GM23338 (cell line): Measurements from ENCODE around the gene KRT79. TPM values are rescaled to one million over a fixed set of nuclear protein-coding genes. Genes with fewer than 3 reads are reported as not detected.

ENCODE experiments used
- ATAC-seq: fragments of 200-7000 bp; cut with Tn5 transposase; 3 replicates; pipeline ENCODE4 v1.9.1; 2020
- DNase-seq: peaks from one replicate; pipeline ENCODE4 v3.0.0-alpha.2; 2015; ENCODE audit warnings: low spot score
- H2AFZ ChIP-seq: fragments of 200-600 bp; sonication (generic); 2 replicates; pipeline ENCODE4 v1.8.0; 2016; ENCODE audit warnings: antibody characterized with exemption, mild to moderate bottlenecking, moderate library complexity
- H3F3A ChIP-seq: fragments of 200-600 bp; sonication (generic); replicated peaks from 2 replicates; pipeline ENCODE4 v1.8.0; 2017; ENCODE audit warnings: antibody characterized with exemption, mixed run types, low read depth
- H3K27ac ChIP-seq: fragments of 200-600 bp; sonication (generic); 2 replicates; pipeline ENCODE4 v1.6.1; 2016; ENCODE audit warnings: low read depth
- H3K27me3 ChIP-seq: fragments of 200-600 bp; sonication (generic); 2 replicates; pipeline ENCODE4 v1.8.0; 2016; ENCODE audit warnings: mild to moderate bottlenecking, mixed run types, moderate library complexity; ENCODE audit not compliant: insufficient read depth
- H3K36me3 ChIP-seq: fragments of 200-600 bp; sonication (generic); 2 replicates; pipeline ENCODE4 v1.8.0; 2016; ENCODE audit warnings: mild to moderate bottlenecking; ENCODE audit not compliant: insufficient read depth
- H3K4me1 ChIP-seq: fragments of 200-600 bp; sonication (generic); 2 replicates; pipeline ENCODE4 v1.8.0; 2016; ENCODE audit warnings: mild to moderate bottlenecking, moderate library complexity; ENCODE audit not compliant: insufficient read depth
- H3K4me2 ChIP-seq: fragments of 200-600 bp; sonication (generic); 2 replicates; pipeline ENCODE4 v1.7.1; 2017; ENCODE audit warnings: mixed run types
- H3K4me3 ChIP-seq: fragments of 200-600 bp; sonication (generic); 2 replicates; pipeline ENCODE4 v1.6.1; 2016; ENCODE audit warnings: mixed run types
- H3K79me2 ChIP-seq: fragments of 200-600 bp; sonication (generic); replicated peaks from 2 replicates; pipeline ENCODE4 v1.8.0; 2017; ENCODE audit warnings: mild to moderate bottlenecking; ENCODE audit not compliant: insufficient read depth
- H3K9me2 ChIP-seq: fragments of 200-600 bp; sonication (generic); 2 replicates; pipeline ENCODE4 v1.8.0; 2017; ENCODE audit not compliant: insufficient read depth
- H4K20me1 ChIP-seq: fragments of 200-600 bp; sonication (generic); replicated peaks from 2 replicates; pipeline ENCODE4 v1.8.0; 2017; ENCODE audit warnings: mild to moderate bottlenecking; ENCODE audit not compliant: insufficient read depth
- H3K27ac Mint-ChIP-seq: 2 replicates; pipeline ENCODE4 v1.8.0; 2020; ENCODE audit warnings: inconsistent platforms, mild to moderate bottlenecking, moderate library complexity, mixed read lengths
- H3K27me3 Mint-ChIP-seq: 3 replicates; pipeline ENCODE4 v1.8.0; 2022; ENCODE audit warnings: low read depth, mild to moderate bottlenecking, moderate library complexity, mixed read lengths, inconsistent platforms; ENCODE audit not compliant: insufficient read depth, poor library complexity
- H3K36me3 Mint-ChIP-seq: 3 replicates; pipeline ENCODE4 v1.8.0; 2021; ENCODE audit warnings: low read depth, mild to moderate bottlenecking, inconsistent platforms, moderate library complexity, mixed read lengths
- H3K4me1 Mint-ChIP-seq: 3 replicates; pipeline ENCODE4 v1.8.0; 2020; ENCODE audit warnings: mild to moderate bottlenecking, inconsistent platforms, mixed read lengths
- H3K4me3 Mint-ChIP-seq: 3 replicates; pipeline ENCODE4 v1.8.0; 2021; ENCODE audit warnings: moderate library complexity, mild to moderate bottlenecking, inconsistent platforms, mixed read lengths
- H3K9me3 Mint-ChIP-seq: 3 replicates; pipeline ENCODE4 v1.8.0; 2020; ENCODE audit warnings: moderate library complexity, mild to moderate bottlenecking, inconsistent platforms, mixed read lengths
- CREB1 ChIP-seq: fragments of 250-450 bp; sonication (Bioruptor Pico); IDR thresholded peaks from 2 replicates; pipeline ENCODE4 v1.5.0; 2020; ENCODE audit warnings: low read depth, mild to moderate bottlenecking, moderate library complexity
- CTCF ChIP-seq, 2 experiments: fragments of 200-600 bp in 1 of 2; sonication (generic) in 1 of 2; conservative IDR thresholded peaks; 2 replicates each; pipeline versions ENCODE4 v1.5.1 to v1.6.1; 2016 to 2017; ENCODE audit warnings: antibody characterized with exemption in 2 of 2, low read depth in 2 of 2, mild to moderate bottlenecking in 2 of 2, moderate library complexity in 1 of 2
- ETS1 ChIP-seq: IDR thresholded peaks from 2 replicates; pipeline ENCODE4 v1.6.1; 2016; ENCODE audit warnings: antibody characterized with exemption
- EZH2 ChIP-seq: fragments of 200-600 bp; sonication (generic); IDR thresholded peaks from one replicate; pipeline ENCODE4 v1.8.0; 2017; ENCODE audit warnings: antibody characterized with exemption, mild to moderate bottlenecking, low read depth; ENCODE audit not compliant: unreplicated experiment
- EZH2phosphoT487 ChIP-seq: fragments of 200-600 bp; sonication (generic); IDR thresholded peaks from one replicate; pipeline ENCODE4 v1.8.1; 2018; ENCODE audit warnings: antibody characterized with exemption; ENCODE audit not compliant: unreplicated experiment
- JUNB ChIP-seq: IDR thresholded peaks from one replicate; pipeline ENCODE4 v1.6.1; 2016; ENCODE audit warnings: antibody characterized with exemption; ENCODE audit not compliant: unreplicated experiment
- NANOG ChIP-seq: IDR thresholded peaks from 2 replicates; pipeline ENCODE4 v1.6.1; 2016; ENCODE audit warnings: antibody characterized with exemption, borderline replicate concordance
- POLR2AphosphoS5 ChIP-seq: IDR thresholded peaks from 2 replicates; pipeline ENCODE4 v1.6.1; 2016; ENCODE audit warnings: antibody characterized with exemption, low read depth
- REST ChIP-seq: IDR thresholded peaks from one replicate; pipeline ENCODE4 v1.6.1; 2018; ENCODE audit warnings: antibody characterized with exemption; ENCODE audit not compliant: unreplicated experiment
- STAT1 ChIP-seq: IDR thresholded peaks from one replicate; pipeline ENCODE4 v1.6.1; 2016; ENCODE audit warnings: antibody characterized with exemption; ENCODE audit not compliant: unreplicated experiment
- ZNF114 ChIP-seq: fragments of 250-450 bp; sonication (Bioruptor Pico); IDR thresholded peaks from 2 replicates; pipeline ENCODE4 v1.5.0; 2020; ENCODE audit warnings: mild to moderate bottlenecking, moderate library complexity
- ZNF331 ChIP-seq: fragments of 250-450 bp; sonication (Bioruptor Pico); IDR thresholded peaks from 2 replicates; pipeline ENCODE4 v1.5.0; 2020; ENCODE audit warnings: low read depth, mild to moderate bottlenecking, moderate library complexity
- ZNF462 ChIP-seq: fragments of 250-450 bp; sonication (Bioruptor Pico); IDR thresholded peaks from 2 replicates; pipeline ENCODE4 v1.5.0; 2020; ENCODE audit warnings: mild to moderate bottlenecking, moderate library complexity
- polyA plus RNA-seq: library from polyadenylated mRNA; unstranded; fragments of >200 nt; fragmentation: Nextera tagmentation; extraction: Ambion mirVana; gene quantifications from 2 replicates; pipeline ENCODE4 v1.2.1, GENCODE V29; 2016
- total RNA-seq: library from RNA; depleted of rRNA; stranded (reverse); fragments of >200 nt; shearing (Covaris generic); gene quantifications from 2 replicates; pipeline ENCODE4 v1.2.3, GENCODE V29; 2014

The KRT79 gene
- total and polyA plus RNA-seq, 2 experiments from 2014 or later: 0.21 TPM; not detected in 1

- TF ChIP-seq CTCF (conservative IDR thresholded peaks at IDR 0.05; ENCODE audit: low read depth in 2 of 2) (no peak), REST (no peak), EZH2 (no peak), EZH2phosphoT487 (no peak), ZNF331 (CRISPR knock-in tag) (no peak), NANOG (no peak), ETS1 (no peak), JUNB (no peak), CREB1 (CRISPR knock-in tag) (no peak), ZNF462 (CRISPR knock-in tag) (no peak), ZNF114 (no peak), STAT1 (no peak), POLR2AphosphoS5 (no peak)
These were observed 26.2 kb upstream of the KRT79 start for GRCh38 chr12:52860102-52860823.

More at GRCh38 chr12:52860102-52860823, 26.2 kb upstream of the KRT79 start:
- no peak overlapping the region for H3K4me2 ChIP-seq
- H3K27me3 Mint-ChIP-seq: peaks cover 5% of the 10 kb centered on the region
- DNase-seq (no peak), ATAC-seq (no peak)
- no peaks in the 10 kb centered on the region for H3K4me1 ChIP-seq
- H3K9me3 Mint-ChIP-seq: no peaks in the 10 kb centered on the region
- H3K27me3 ChIP-seq: no peaks in the 10 kb centered on the region
- no peaks in the 10 kb centered on the region for H3F3A ChIP-seq
- no peaks in the 10 kb centered on the region for H4K20me1 ChIP-seq
- H3K27ac ChIP-seq: no peak overlapping the region
- H3K27ac Mint-ChIP-seq: no peak overlapping the region
- no peaks in the 10 kb centered on the region for H3K4me1 Mint-ChIP-seq
- no peaks in the 10 kb centered on the region for H3K9me2 ChIP-seq
- H2AFZ ChIP-seq: no peak overlapping the region
- H3K4me3 Mint-ChIP-seq: no peak overlapping the region
- no peaks in the 10 kb centered on the region for H3K36me3 ChIP-seq
- H3K4me3 ChIP-seq: no peak overlapping the region
- H3K79me2 ChIP-seq: no peaks in the 10 kb centered on the region
- H3K36me3 Mint-ChIP-seq: no peaks in the 10 kb centered on the region
